ENCODE data around the gene TUBA4A. TPM values are rescaled to one million over a fixed set of nuclear protein-coding genes. Genes with fewer than 3 reads are reported as not detected.

Gene TUBA4A
- polyA plus RNA-seq, 4 donors: 31.7 to 39.1 (median 33.6) TPM

- DNase-seq (ENCODE audit: low read depth in 4 of 4, low spot score in 2 of 4): no peak
These were observed 7.9 kb downstream of the TUBA4A start for GRCh38 chr2:219245899-219246230.

GRCh38 chr2:219245148-219245898 lies 8.4 kb downstream of the TUBA4A start, which contains the start of the genes GLB1L and STK16:
Gene GLB1L (minus strand): TSS chr2:219245444. CDS start chr2:219243573, 1,871 bp downstream.
Gene STK16 (plus strand): TSS chr2:219245479. CDS start chr2:219246000, 521 bp downstream.
- DNase-seq (ENCODE audit: low read depth in 4 of 4, low spot score in 2 of 4): peak; percentile 83 to 92 (median 88)

GRCh38 chr2:219244789-219245147 lies 8.9 kb downstream of the TUBA4A start:
- DNase-seq (ENCODE audit: low read depth in 4 of 4, low spot score in 2 of 4): no peak

- no peak for DNase-seq (ENCODE audit: low read depth in 4 of 4, low spot score in 2 of 4)
These were observed 10.4 kb downstream of the TUBA4A start for GRCh38 chr2:219243291-219243761.

- DNase-seq (ENCODE audit: low read depth in 4 of 4, low spot score in 2 of 4): no peak
These were observed 19.4 kb downstream of the TUBA4A start for GRCh38 chr2:219234331-219234730.

GRCh38 chr2:219230059-219230540 lies 23.6 kb downstream of the TUBA4A start:
- DNase-seq (ENCODE audit: low read depth in 4 of 4, low spot score in 2 of 4): no peak

- DNase-seq (ENCODE audit: low read depth in 4 of 4, low spot score in 2 of 4): peak in 3 of 4 donors; percentile 93 to 98 (median 95)
These were observed 24.2 kb downstream of the TUBA4A start, which contains the start of the genes ANKZF1 and ATG9A for GRCh38 chr2:219229305-219230058. Gene ANKZF1 (plus strand): TSS chr2:219229806. CDS start chr2:219230258, 452 bp downstream. Gene ATG9A (minus strand): TSS chr2:219229636. CDS start chr2:219228024, 1,612 bp downstream.

- no peak for DNase-seq (ENCODE audit: low read depth in 4 of 4, low spot score in 2 of 4)
These were observed 24.8 kb downstream of the TUBA4A start for GRCh38 chr2:219228911-219229304.

- DNase-seq (ENCODE audit: low read depth in 4 of 4, low spot score in 2 of 4): no peak
These were observed 25.4 kb downstream of the TUBA4A start for GRCh38 chr2:219228041-219228910.

- DNase-seq (ENCODE audit: low read depth in 4 of 4, low spot score in 2 of 4): no peak
These were observed 28.4 kb downstream of the TUBA4A start for GRCh38 chr2:219225350-219225749.

GRCh38 chr2:219223831-219224610 lies 29.7 kb downstream of the TUBA4A start:
- DNase-seq (ENCODE audit: low read depth in 4 of 4, low spot score in 2 of 4): no peak

- DNase-seq (ENCODE audit: low read depth in 4 of 4, low spot score in 2 of 4): no peak
These were observed 31.7 kb downstream of the TUBA4A start for GRCh38 chr2:219221957-219222518.

GRCh38 chr2:219220652-219221402 lies 32.9 kb downstream of the TUBA4A start:
- DNase-seq (ENCODE audit: low read depth in 4 of 4, low spot score in 2 of 4): no peak

GRCh38 chr2:219219784-219220532 lies 33.8 kb downstream of the TUBA4A start:
- DNase-seq (ENCODE audit: low read depth in 4 of 4, low spot score in 2 of 4): no peak

GRCh38 chr2:219218732-219219701 lies 34.7 kb downstream of the TUBA4A start, which contains the start of gene ABCB6:
Gene ABCB6 (minus strand): TSS chr2:219218958. CDS start chr2:219218673, 285 bp downstream.
- DNase-seq (ENCODE audit: low read depth in 4 of 4, low spot score in 2 of 4): peak in 3 of 4 donors; percentile 75 to 93 (median 85)

- DNase-seq (ENCODE audit: low read depth in 4 of 4, low spot score in 2 of 4): peak in 1 of 4 donors; percentile 59
These were observed 35.4 kb downstream of the TUBA4A start for GRCh38 chr2:219218217-219218731.
